GM12874 (cell line): Measurements from ENCODE around the gene HIVEP3.

Experiments used
- TF ChIP-seq, protein P1 (sequence below): IDR thresholded peaks from 2 replicates; pipeline ENCODE4 v1.5.1; 2011; ENCODE audit warnings: low read depth, mild to moderate bottlenecking, control low read depth, low read length, moderate library complexity; ENCODE audit not compliant: insufficient read depth

HIVEP3 gene

DNA sequence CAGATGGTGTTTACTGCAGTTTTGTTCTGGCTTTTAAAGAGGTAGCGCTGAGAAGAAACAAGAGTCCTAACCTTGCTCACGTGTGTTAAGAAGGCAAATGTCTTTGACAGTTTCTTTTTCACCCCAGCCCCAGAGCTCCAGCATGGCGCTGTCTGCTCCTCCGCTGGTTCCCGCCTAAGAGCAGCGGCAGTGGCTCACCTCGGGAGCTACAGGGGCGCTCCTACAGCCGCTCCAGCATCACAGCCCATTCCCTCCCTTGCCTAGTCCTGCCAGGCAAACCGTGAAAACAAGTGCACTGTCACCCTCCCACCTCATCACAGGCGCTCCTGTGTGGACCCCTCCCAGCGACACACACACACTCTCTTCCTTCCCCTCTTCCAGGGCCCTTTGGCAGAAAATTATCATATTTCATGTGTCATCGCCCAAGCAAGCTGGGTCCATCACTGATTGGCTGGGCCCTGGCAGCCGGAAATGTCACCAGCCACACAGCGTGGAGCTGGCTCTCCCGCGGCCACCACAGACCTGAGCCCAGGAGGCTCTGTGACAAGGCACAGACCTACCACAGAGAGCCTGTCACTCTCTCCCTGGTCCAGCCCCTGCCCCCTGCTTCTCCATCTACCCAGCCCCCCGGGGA is 1.2 kb upstream of the HIVEP3 start:
- TF ChIP-seq, protein P1, sequence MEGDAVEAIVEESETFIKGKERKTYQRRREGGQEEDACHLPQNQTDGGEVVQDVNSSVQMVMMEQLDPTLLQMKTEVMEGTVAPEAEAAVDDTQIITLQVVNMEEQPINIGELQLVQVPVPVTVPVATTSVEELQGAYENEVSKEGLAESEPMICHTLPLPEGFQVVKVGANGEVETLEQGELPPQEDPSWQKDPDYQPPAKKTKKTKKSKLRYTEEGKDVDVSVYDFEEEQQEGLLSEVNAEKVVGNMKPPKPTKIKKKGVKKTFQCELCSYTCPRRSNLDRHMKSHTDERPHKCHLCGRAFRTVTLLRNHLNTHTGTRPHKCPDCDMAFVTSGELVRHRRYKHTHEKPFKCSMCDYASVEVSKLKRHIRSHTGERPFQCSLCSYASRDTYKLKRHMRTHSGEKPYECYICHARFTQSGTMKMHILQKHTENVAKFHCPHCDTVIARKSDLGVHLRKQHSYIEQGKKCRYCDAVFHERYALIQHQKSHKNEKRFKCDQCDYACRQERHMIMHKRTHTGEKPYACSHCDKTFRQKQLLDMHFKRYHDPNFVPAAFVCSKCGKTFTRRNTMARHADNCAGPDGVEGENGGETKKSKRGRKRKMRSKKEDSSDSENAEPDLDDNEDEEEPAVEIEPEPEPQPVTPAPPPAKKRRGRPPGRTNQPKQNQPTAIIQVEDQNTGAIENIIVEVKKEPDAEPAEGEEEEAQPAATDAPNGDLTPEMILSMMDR = no peak

DNA sequence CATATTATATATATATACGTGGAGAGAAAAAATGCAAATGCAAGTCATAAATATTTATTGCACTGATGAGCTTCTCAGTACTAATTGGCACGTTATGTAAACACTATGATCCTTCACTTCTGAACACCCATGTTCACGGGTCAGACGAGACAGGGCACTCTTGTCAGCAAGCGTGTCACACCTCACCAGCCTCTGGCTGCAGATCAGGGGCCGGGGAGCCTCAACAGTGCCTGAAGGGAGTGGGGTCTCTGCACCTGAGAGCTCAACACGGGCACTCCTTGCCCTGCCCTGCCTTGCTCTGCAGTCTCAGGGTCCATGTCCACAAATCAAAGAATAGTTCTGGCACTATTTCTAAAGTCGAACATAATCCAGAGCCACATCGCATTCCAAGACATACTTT is 409 bp upstream of the HIVEP3 start:
- TF ChIP-seq, protein P1 = no peak

DNA sequence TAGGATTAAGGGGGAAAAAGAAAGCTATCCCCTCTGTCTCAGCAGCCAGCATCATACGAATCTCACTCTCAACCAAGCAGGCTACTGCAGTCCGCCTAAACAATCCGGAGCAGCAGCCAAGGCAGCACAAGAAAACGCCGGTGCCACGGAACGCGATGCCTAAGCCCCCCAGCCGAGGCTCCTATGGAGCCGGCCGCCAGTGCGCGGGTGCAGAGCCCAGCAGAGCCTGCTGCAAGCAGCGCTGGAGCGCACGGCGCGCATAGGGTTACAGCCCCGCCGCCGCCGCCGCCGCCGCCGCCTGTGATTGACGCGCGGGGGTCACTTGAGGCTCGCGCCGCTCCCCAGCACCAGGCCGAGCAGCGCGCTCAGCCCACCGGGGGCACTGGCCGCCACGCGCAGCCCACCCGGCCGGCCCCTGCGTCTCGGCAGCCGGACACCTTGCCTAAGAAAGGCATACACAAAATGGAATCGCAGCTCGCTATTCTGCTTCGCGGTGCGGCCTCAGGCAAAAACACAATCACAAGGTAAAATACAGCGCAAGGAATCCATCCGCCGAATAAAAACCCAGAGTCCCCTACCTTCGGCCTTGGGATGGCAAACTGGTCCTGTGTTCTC is 780 bp downstream of the HIVEP3 start:
- TF ChIP-seq, protein P1 = no peak

DNA sequence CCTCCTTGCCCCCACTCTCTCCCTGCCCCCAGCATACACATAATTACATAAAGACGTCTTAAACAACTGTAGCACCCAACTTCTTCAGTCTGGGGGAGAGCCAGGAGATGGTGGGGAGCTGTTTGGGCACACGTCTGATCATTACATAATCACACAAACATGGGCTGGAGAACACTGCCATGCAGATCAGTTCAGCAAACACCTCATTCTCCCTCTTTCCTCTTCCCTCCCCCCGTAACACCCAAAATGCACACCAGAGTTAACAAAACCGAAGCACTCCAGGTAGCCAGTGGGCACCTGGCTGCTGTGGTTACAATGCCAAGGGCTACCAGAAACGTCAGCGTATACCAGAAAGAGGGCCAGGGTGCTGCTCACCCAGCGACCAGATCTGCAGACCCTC is 1.6 kb downstream of the HIVEP3 start:
- TF ChIP-seq, protein P1 = no peak

DNA sequence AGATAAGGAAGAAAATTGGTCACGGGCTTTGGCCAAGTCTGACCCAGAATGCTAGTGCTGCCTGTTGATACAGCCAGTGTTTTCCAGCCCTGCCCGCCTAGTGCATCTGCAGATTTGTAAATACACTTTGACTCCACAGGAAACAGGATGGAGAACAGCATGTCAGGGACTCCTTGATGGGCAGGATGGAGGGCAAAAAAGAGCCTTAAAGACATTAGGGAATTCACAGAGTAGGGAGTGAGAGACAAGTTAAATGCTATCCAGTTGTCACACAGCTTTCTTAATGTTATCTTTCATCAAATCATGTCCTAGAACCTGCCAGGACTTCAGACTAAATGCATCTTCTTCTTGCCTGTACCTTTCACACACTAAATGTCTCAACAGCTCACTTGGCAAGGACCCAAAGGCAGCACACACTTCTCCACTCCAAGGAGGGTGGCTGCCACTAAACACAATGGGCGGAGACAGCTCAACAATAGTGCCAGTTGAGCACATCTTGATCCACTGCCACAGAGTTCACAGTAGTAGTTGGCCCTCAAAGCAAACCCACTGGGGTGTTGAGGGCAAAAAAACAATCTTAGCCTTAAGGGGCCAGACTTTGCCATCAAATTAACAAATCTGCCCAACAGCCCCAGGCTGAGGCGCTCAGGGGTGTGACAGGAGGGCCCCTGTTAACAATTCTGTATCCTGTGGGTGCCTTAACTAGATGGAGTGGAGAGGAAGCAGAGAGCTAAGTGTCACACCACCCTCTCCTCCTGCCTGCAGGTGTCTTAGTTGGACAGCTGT is 2.7 kb downstream of the HIVEP3 start:
- TF ChIP-seq, protein P1 = no peak

DNA sequence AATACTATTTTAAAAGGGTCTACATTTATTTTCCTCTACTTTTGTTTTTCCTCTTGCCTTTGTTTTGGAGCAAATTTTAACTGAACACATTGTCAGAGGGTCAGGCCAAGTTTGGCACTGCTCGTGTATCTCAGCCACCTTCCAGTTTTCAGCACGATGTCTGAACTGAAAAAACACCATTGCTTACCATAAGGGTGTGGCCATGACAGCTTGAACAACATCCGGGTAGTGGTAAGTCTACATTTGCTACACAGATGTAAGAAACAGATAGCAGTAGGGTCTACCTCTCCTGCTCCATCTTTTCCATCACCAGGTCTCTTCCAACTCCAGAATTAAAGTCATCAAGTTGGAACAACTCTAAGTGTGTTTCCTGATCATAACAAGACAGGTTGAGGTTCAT is 4.2 kb downstream of the HIVEP3 start:
- TF ChIP-seq, protein P1 = no peak

DNA sequence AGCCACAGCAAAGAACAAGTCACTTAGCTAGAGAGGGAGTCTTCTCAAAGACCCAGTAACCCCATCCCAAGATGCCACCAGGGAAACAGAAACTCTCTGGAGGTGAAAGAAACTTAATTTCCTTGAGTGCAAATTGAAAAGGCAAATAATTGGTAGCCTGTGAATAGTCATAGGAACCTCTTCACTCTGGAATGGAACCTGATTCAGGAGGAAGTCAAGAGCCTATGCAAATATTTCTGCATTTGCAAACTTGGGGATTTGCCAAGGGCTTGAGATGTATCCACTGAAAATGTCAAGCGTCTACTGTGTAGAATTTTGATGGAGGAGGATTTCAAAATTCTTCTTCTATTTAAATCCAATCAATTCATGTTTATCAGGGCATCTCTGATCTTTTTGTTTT is 5.7 kb downstream of the HIVEP3 start:
- TF ChIP-seq, protein P1 = no peak
